Measurements from ENCODE around the gene ATXN1L. TPM values are rescaled to one million over a fixed set of nuclear protein-coding genes. Genes with fewer than 3 reads are reported as not detected.

ATXN1L gene
- total RNA-seq, 4 donors from 2014 or later: 30.4 to 56.5 (median 40.9) TPM

- no peaks in the 10 kb centered on the region for H3K36me3 ChIP-seq
- no peak for ATAC-seq
Measured at GRCh38 chr16:71893888-71894228, 48.1 kb downstream of the ATXN1L start.

GRCh38 chr16:71894229-71894920 lies 48.6 kb downstream of the ATXN1L start:
- Histone ChIP-seq H3K36me3 (no peaks in the 10 kb centered on the region), H3K4me1 (peaks cover 0 to 43% (median 16%) of the 10 kb centered on the region in 3 donors), H3K9me3 (no peaks in the 10 kb centered on the region), H3K4me3 (peak overlapping the region; percentile 96 to 97), H3K27ac (peak overlapping the region; percentile 92 to 98 (median 96)), H3K27me3 (no peaks in the 10 kb centered on the region)
- 0% methylated on average over 19 to 20 of the region's 31 CpGs for WGBS, 2 donors (ENCODE audit: low coverage in 1 of 2)
- TF ChIP-seq POLR2A (IDR thresholded peaks at IDR 0.05) (no peak), CTCF (IDR thresholded peaks at IDR 0.05) (peak in 1 of 4 experiments; percentile 33), POLR2AphosphoS5 (IDR thresholded peaks at IDR 0.05) (peak; percentile 9), EP300 (IDR thresholded peaks at IDR 0.05) (no peak)
- ATAC-seq: no peak

More at GRCh38 chr16:71893888-71894228, 48.1 kb downstream of the ATXN1L start:
- Histone ChIP-seq H3K27me3 (no peaks in the 10 kb centered on the region), H3K9me3 (no peaks in the 10 kb centered on the region), H3K4me3 (peak overlapping the region; percentile 96 to 97), H3K4me1 (peaks cover 0 to 38% (median 13%) of the 10 kb centered on the region in 3 donors), H3K27ac (peak overlapping the region; percentile 92 to 98 (median 96))
- no peak for TF ChIP-seq EP300 (IDR thresholded peaks at IDR 0.05)
- TF ChIP-seq CTCF (IDR thresholded peaks at IDR 0.05): no peak
- no peak for TF ChIP-seq POLR2A (IDR thresholded peaks at IDR 0.05)
- TF ChIP-seq POLR2AphosphoS5 (IDR thresholded peaks at IDR 0.05): no peak
- WGBS, 2 donors (ENCODE audit: low coverage in 1 of 2): 31 to 43% methylated on average over 5 to 7 of the region's 7 CpGs

DNA sequence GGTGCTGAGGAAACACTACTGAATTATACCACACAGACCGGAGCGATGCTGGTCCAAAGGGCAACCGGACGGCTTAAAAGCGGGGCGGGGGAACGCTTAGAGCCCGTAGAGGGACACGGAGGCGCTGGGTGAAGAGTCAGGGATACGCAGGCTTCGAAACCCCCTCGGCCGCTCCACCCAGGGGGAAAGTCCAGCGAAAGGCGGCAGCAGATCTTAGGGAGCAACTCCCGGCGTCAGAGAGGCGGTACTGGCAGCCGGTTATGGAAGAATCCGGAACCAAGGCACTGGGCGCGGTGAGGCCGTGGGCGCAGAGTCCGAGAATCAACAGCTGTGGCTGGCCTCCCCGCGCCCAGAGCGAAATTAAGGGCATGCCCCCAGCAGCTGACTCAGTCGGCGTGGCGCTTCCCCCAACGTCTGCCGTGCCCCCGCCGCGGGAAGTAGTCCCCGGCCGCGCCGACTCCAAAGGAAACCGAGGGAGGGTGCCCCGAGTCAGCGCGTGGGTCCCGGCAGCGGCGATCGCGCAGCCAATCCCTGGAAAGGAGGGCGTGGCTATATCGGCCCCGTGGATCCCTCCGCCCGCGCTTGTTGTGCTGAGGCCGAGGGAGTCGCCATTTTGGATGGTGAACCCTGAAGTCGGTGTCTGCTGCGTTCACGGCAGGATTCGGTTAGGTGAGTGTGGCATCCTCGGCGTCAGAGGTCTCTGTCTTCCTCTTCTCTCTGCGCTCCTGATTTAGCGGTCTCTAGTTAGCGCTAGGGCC lies 49.3 kb downstream of the ATXN1L start, which contains the start of gene IST1:
IST1 (plus strand) TSS at position 611 of the 758 bp plus-strand sequence. CDS start 20,110 bp downstream, outside the sequence.
- H3K36me3 ChIP-seq: no peaks in the 10 kb centered on the region
- H3K27me3 ChIP-seq: no peaks in the 10 kb centered on the region
- peak within 1 kb of the TSS; percentile 96 to 97 for H3K4me3 ChIP-seq
- WGBS, 2 donors (ENCODE audit: low coverage in 1 of 2): 0 to 2% methylated on average over 9 to 11 of the region's 67 CpGs
- H3K27ac ChIP-seq: peak within 1 kb of the TSS; percentile 92 to 98 (median 96)
- H3K4me1 ChIP-seq: peaks cover 0 to 51% (median 16%) of the 10 kb centered on the region in 3 donors
- peak; percentile 98 for ATAC-seq
- H3K9me3 ChIP-seq: no peaks in the 10 kb centered on the region
- no peak for TF ChIP-seq EP300 (IDR thresholded peaks at IDR 0.05)
- peak; percentile 92 to 93 for TF ChIP-seq POLR2A (IDR thresholded peaks at IDR 0.05)
- TF ChIP-seq CTCF (IDR thresholded peaks at IDR 0.05): peak in 1 of 4 experiments; percentile 5
- TF ChIP-seq POLR2AphosphoS5 (IDR thresholded peaks at IDR 0.05): peak; percentile 93

DNA sequence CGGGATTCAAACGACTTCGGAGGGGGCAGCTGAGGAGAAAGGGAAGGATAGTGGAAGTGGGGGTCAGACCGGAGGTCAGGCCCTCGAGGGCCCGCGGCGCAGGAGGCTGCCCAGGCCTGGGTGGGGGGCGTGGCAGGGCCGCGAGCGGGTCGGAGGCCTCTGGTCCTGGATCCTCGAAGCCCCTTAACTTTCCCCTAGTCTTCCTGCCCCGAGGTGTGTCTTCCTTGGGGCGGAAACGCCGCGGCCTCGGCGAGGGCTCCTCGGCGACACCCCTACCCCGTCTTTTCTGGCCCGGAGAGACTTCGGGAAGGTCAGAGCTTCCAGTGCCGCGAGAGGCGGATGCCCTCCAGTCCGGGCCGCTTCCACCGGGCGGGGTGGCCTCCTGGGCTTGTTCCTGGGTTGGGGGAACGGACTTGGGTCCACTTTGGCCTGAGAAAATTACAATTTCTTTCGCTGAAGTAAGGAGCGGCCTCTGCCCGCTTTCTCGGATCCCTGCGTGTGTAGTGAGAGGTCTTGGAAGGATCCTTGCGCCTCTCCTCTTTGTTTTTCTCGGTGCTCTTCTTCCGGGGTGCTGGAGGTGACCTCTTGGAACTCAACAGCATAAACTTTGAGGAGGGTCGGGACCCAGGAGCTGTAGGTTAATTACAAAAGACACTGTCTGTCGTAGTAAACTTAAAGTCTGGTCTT lies 50.0 kb downstream of the ATXN1L start:
- 0 to 3% methylated on average over 3 to 6 of the region's 44 CpGs for WGBS, 2 donors (ENCODE audit: low coverage in 1 of 2)
- H3K27me3 ChIP-seq: no peaks in the 10 kb centered on the region
- TF ChIP-seq POLR2AphosphoS5 (IDR thresholded peaks at IDR 0.05): no peak
- TF ChIP-seq CTCF (IDR thresholded peaks at IDR 0.05): no peak
- no peak for TF ChIP-seq EP300 (IDR thresholded peaks at IDR 0.05)
- TF ChIP-seq POLR2A (IDR thresholded peaks at IDR 0.05): no peak
- H3K27ac ChIP-seq: peak overlapping the region; percentile 92 to 98 (median 96)
- H3K4me3 ChIP-seq: peak overlapping the region; percentile 96 to 97
- H3K36me3 ChIP-seq: no peaks in the 10 kb centered on the region
- H3K9me3 ChIP-seq: no peaks in the 10 kb centered on the region
- peaks cover 0 to 58% (median 16%) of the 10 kb centered on the region in 3 donors for H3K4me1 ChIP-seq
- peak; percentile 17 for ATAC-seq

Measured in gastroesophageal sphincter (tissue), 4 donors.